Lung (tissue), 12 donors: Measurements from ENCODE around the gene KIAA2012. TPM values are rescaled to one million over a fixed set of nuclear protein-coding genes. Genes with fewer than 3 reads are reported as not detected.

Experiments
- ATAC-seq: fragments of 200-7000 bp; cut with Tn5 transposase; one replicate; pipeline ENCODE4 v1.9.1; 2020; ENCODE audit warnings: moderate number of reproducible peaks; ENCODE audit not compliant: insufficient read depth, low FRiP score
- DNase-seq, 3 donors: peaks; one replicate each; pipeline ENCODE4 v3.0.0-alpha.2; 2013 to 2017
- H3K27ac ChIP-seq, 2 donors: one replicate each; pipeline ENCODE4 v1.5.1; 2013; ENCODE audit warnings: mild to moderate bottlenecking in 2 of 2, moderate library complexity in 2 of 2, control low read depth in 1 of 2, inconsistent platforms in 1 of 2, low read depth in 1 of 2, low read length in 1 of 2
- H3K27me3 ChIP-seq, 3 donors: one replicate each; pipeline ENCODE4 v1.5.1; 2013; ENCODE audit warnings: low read length in 2 of 3; ENCODE audit not compliant: control insufficient read depth in 3 of 3, insufficient read depth in 3 of 3
- H3K36me3 ChIP-seq, 4 donors: one replicate each; pipeline ENCODE4 v1.5.1; 2013; ENCODE audit warnings: low read length in 4 of 4, mild to moderate bottlenecking in 1 of 4, moderate library complexity in 1 of 4; ENCODE audit not compliant: control insufficient read depth in 4 of 4, insufficient read depth in 4 of 4
- H3K4me1 ChIP-seq, 5 donors: one replicate each; pipeline ENCODE4 v1.5.1; 2013; ENCODE audit warnings: low read length in 5 of 5, mild to moderate bottlenecking in 2 of 5, moderate library complexity in 1 of 5; ENCODE audit not compliant: control insufficient read depth in 5 of 5, insufficient read depth in 5 of 5
- H3K4me3 ChIP-seq: one replicate; pipeline ENCODE4 v1.5.1; 2013; ENCODE audit warnings: mild to moderate bottlenecking, control low read depth, moderate library complexity
- H3K9ac ChIP-seq, 2 donors: one replicate each; pipeline ENCODE4 v1.5.1; 2013; ENCODE audit warnings: low read length in 2 of 2, control low read depth in 1 of 2; ENCODE audit not compliant: insufficient read depth in 1 of 2
- H3K9me3 ChIP-seq, 4 donors: one replicate each; pipeline ENCODE4 v1.5.1; 2013; ENCODE audit warnings: low read length in 3 of 4, mild to moderate bottlenecking in 1 of 4, moderate library complexity in 1 of 4; ENCODE audit not compliant: control insufficient read depth in 4 of 4, insufficient read depth in 3 of 4
- WGBS, 2 donors: extraction: QIAGEN DNeasy Blood & Tissue Kit; methylation state at CpG; one replicate each; pipeline ENCODE4 v1.1.7; 2013; 5-methylcytosine and 5-hydroxymethylcytosine counted together
- polyA plus RNA-seq, 2 donors: library from polyadenylated mRNA; stranded (reverse); fragments of 200-250 nt; gene quantifications; one replicate each; pipeline ENCODE4 v1.2.1, GENCODE V29; 2013
- total RNA-seq, 2 donors: library from RNA; depleted of rRNA in 1 of 2; stranded (reverse); fragments of >200 nt in 1 of 2; gene quantifications; one replicate each; pipeline ENCODE4 v1.2.1, GENCODE V29; 2014 to 2021
- TF ChIP-seq, protein P1 (sequence below): IDR thresholded peaks from 2 replicates; pipeline ENCODE4 v1.5.1; 2012; ENCODE audit warnings: mild to moderate bottlenecking; ENCODE audit errors: control extremely low read depth, extremely low read depth
- donor health status: control.
- donor health status: control.
- donor health status: Bipolar disorder and iron deficiency.
- donor health status: healthy.
- donor health status: DM: yes; HTN: yes; CAD: no.

Gene KIAA2012
- total and polyA plus RNA-seq, 4 donors = 0.69 to 8.5 (median 3.6) TPM

DNA sequence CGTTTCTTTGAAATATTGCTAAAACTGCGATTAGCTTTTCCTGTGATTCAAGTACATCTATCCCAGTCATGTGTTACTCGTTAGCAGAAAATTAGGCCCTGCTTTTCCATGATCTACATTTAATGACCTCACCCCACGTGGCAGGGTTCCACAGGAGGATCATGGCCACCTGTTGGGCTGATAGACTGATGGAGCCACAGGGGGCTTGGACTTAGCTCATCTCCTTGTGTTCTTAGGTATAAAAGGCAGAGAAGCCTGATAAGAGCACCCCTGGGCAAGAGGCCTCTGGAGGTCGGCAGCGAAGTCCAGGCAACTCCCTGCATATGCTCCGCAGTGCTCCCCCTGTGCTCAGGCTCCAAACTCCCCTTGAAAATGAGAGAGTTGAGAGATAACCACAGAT, 26.5 kb upstream of the KIAA2012 start:
- Histone ChIP-seq H3K4me3 (no peak overlapping the region), H3K27me3 (no peaks in the 10 kb centered on the region), H3K27ac (no peak overlapping the region), H3K9ac (no peak overlapping the region), H3K36me3 (no peaks in the 10 kb centered on the region), H3K4me1 (peaks cover 0 to 6% (median 0%) of the 10 kb centered on the region in 5 donors), H3K9me3 (peaks cover 0 to 2% (median 0%) of the 10 kb centered on the region in 4 donors)
- 88 to 91% methylated on average over 7 of the region's 7 CpGs for WGBS, 2 donors
- ATAC-seq = no peak
- no peak for DNase-seq
- TF ChIP-seq, protein P1, sequence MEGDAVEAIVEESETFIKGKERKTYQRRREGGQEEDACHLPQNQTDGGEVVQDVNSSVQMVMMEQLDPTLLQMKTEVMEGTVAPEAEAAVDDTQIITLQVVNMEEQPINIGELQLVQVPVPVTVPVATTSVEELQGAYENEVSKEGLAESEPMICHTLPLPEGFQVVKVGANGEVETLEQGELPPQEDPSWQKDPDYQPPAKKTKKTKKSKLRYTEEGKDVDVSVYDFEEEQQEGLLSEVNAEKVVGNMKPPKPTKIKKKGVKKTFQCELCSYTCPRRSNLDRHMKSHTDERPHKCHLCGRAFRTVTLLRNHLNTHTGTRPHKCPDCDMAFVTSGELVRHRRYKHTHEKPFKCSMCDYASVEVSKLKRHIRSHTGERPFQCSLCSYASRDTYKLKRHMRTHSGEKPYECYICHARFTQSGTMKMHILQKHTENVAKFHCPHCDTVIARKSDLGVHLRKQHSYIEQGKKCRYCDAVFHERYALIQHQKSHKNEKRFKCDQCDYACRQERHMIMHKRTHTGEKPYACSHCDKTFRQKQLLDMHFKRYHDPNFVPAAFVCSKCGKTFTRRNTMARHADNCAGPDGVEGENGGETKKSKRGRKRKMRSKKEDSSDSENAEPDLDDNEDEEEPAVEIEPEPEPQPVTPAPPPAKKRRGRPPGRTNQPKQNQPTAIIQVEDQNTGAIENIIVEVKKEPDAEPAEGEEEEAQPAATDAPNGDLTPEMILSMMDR = no peak

- Histone ChIP-seq H3K9me3 (no peaks in the 10 kb centered on the region), H3K4me1 (peaks cover 0 to 10% (median 0%) of the 10 kb centered on the region in 5 donors), H3K36me3 (no peaks in the 10 kb centered on the region), H3K4me3 (no peak overlapping the region), H3K27me3 (no peaks in the 10 kb centered on the region), H3K27ac (no peak overlapping the region), H3K9ac (no peak overlapping the region)
- DNase-seq = no peak
- ATAC-seq = no peak
- WGBS, 2 donors = 95 to 98% methylated on average over 2 of the region's 2 CpGs
- TF ChIP-seq, protein P1 = no peak
These were observed 23.8 kb upstream of the KIAA2012 start for GRCh38 chr2:202049092-202049728.

DNA sequence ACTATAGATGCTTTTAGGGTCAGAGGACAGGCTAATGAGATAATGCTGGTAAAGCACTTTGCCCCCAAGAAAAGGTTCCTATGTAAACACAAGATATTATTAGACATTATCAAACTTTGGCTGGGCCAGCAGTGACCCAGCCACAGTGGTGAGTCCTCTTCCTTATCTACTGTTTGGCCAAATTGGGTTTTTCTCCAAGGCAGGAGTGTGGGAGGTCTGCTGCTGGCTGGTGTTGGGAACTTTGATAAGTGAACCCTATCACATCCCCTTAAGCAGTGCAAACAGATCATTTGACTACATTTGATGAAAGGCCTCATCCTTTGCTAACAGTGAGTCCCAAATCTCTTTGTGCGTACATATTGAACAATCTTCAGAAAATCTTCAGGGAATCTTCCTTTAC, 23.2 kb upstream of the KIAA2012 start:
- Histone ChIP-seq H3K4me3 (no peak overlapping the region), H3K9ac (no peak overlapping the region), H3K36me3 (no peaks in the 10 kb centered on the region), H3K27ac (no peak overlapping the region), H3K27me3 (no peaks in the 10 kb centered on the region), H3K4me1 (peaks cover 0 to 10% (median 0%) of the 10 kb centered on the region in 5 donors), H3K9me3 (no peaks in the 10 kb centered on the region)
- ATAC-seq (no peak), DNase-seq (no peak)
- TF ChIP-seq, protein P1 = no peak
- WGBS, 2 donors = 94 to 98% methylated on average over 1 of the region's 1 CpG

- no peak overlapping the region for H3K4me3 ChIP-seq
- H3K27ac ChIP-seq = no peak overlapping the region
- H3K36me3 ChIP-seq = no peaks in the 10 kb centered on the region
- no peaks in the 10 kb centered on the region for H3K27me3 ChIP-seq
- TF ChIP-seq, protein P1 = no peak
- ATAC-seq (no peak), DNase-seq (no peak)
- no peak overlapping the region for H3K9ac ChIP-seq
- no peaks in the 10 kb centered on the region for H3K9me3 ChIP-seq
- peaks cover 0 to 10% (median 0%) of the 10 kb centered on the region in 5 donors for H3K4me1 ChIP-seq
These were observed 22.4 kb upstream of the KIAA2012 start for GRCh38 chr2:202050652-202051051.
